GM21825 (cell line): ENCODE results near the gene PRIM1.
A peak's percentile ranks its signal among the peaks of the same experiment; 100 is the strongest.
"Not testable (repeated sequence)": the region's sequence is repeated elsewhere in the genome, so short reads cannot be mapped to it uniquely, and the experiment has no call there.

Experiments used
- ATAC-seq: cut with Tn5 transposase; IDR thresholded peaks from one replicate; pipeline ENCODE4 v1.9.1; 2021; ENCODE audit warnings: mild to moderate bottlenecking, moderate library complexity; ENCODE audit not compliant: unreplicated experiment

Gene PRIM1

DNA sequence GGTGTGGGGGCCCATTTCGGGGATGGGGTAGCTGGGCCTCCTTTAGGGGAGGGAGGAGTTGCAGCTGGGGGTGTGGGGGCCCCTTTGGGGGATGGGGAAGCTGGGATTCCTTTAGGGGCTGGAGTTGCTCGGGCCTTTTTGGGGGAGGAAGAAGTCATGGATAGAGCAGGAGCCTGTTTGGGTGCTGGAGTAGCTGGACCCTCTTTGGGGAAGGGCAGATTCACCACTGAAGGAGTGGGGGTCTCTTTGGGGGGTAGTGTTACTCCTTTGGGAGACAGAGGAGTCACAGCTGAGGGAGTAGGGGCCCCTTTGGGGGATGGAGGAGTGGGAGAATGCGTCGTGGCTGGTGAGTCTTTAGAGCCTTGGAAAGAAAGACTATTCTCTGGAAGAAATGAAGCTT lies 33.5 kb downstream of the PRIM1 start:
- ATAC-seq, result no peak

- ATAC-seq, result no peak
Measured at GRCh38 chr12:56718149-56718548, 34.0 kb downstream of the PRIM1 start.

GRCh38 chr12:56716933-56717880 lies 34.9 kb downstream of the PRIM1 start:
- no peak for ATAC-seq

- no peak for ATAC-seq
Measured at GRCh38 chr12:56716458-56716857, 35.7 kb downstream of the PRIM1 start.

GRCh38 chr12:56715798-56716197 lies 36.3 kb downstream of the PRIM1 start:
- ATAC-seq, result no peak

GRCh38 chr12:56714431-56714929 lies 37.6 kb downstream of the PRIM1 start:
- no peak for ATAC-seq

GRCh38 chr12:56713345-56713744 lies 38.8 kb downstream of the PRIM1 start:
- no peak for ATAC-seq

DNA sequence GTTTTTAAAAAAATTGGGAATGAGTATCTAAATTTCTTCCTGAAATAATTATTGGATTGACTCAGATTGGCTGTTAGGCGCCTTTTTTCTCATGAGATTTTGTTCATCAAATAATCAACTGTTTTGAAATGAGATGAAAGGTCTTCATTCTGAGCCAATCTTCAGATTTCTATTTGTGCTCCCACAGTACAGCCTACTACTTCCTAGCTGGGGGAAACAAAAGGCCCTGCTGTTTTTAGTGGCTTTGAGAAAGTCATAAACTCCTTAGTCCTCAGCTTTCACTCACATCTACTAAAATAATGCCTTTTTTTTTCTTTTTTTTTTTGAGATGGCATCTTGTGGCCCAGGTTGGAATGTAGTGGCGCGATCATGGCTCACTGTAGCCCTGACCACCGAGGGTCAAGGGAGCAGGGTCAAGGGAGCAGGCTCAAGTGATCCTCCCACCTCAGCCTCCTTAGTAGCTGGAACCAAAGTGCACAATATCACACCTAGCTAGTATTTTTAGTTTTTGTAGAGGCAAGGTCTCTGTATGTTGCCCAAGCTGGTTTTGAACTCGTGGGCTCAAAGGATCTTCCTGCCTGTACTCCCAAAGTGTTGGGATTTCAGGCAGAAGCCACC lies 42.3 kb downstream of the PRIM1 start:
- ATAC-seq, result no peak

GRCh38 chr12:56704522-56704921 lies 47.6 kb downstream of the PRIM1 start:
- ATAC-seq, result not testable (repeated sequence)

DNA sequence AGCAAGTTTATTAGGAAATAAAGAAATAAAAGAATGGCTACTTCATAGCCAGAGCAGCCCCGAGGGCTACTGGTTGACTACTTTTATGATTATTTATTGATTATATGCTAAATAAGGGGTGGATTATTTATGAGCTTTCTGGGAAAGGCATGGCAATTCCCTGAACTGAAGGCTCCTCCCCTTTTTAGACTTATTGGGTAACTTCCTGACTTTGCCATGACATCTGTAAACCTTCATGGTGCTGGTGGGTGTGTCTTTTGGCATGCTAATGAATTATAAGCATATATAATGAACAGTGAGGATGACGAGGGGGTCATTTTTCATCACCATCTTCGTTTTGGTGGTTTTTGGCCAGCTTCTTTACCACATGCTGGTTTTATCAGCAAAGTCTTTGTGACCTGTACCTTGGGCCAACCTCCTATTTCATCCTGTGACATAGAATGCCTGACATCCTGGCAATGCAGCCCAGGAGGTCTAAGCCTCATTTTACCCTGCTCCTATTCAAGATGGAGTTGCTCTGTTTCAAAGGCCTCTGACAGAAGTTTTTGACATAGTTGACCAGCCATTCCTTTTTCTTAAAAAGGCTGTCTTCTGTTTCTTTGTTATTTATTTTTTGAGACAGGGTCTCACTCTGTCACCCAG lies 53.0 kb downstream of the PRIM1 start:
- ATAC-seq, result no peak

GRCh38 chr12:56695327-56696101 lies 56.6 kb downstream of the PRIM1 start:
- no peak for ATAC-seq

DNA sequence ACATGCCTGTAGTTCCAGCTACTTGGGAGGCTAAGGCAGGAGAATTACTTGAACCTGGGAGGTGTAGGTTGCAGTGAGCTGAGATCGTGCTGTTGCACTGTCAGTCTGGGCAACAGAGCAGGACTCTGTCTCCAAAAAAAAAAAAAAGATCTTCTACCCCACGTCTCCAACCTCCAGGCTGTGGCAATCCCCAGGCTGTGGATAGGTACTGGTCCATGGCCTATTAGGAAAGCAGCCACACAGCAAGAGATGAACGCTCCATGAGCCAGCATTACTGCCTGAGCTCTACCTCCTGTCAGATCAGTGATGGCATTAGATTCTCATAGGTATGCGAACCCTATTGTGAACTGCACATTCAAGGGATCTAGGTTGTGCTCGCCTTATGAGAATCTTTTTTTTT lies 58.0 kb downstream of the PRIM1 start:
- no peak for ATAC-seq

GRCh38 chr12:56688846-56689109 lies 63.3 kb downstream of the PRIM1 start:
- peak; percentile 0 for ATAC-seq

DNA sequence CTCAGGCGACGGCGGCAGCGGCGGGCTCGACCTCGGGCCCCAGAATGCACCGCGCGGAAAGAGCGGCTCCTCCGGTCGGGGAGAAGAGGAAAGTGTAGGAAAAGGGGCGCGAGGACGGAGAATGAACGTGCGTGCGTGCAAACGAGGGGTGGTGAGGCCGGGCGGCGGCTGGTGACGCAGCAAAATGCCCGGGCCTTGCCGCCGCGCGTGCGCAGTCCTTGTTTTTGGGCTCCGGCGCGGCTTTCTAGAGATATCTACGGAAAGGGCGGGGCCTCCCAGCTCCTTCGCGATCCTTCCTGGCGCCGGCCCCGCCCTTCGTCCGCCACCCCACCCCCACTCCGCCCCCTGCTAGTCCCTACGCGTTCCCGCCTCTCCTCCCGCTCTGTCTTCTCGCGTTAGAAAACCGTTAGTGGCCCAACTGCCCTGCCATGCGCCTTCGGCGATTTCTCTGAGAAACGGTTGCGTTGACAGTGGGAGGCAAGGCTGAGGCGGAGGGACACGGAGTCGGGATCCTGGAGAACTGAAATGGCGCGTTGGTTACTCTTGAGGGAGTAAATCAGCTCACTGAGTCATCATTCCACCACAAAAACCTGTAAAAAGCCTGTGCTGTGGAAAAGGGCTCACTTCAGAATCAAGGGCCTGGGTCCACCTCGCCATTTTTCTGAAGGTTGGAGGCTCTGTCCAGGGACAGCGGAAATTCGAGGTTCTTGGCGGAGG lies 63.8 kb downstream of the PRIM1 start, which contains the start of gene PTGES3:
PTGES3 (minus strand) TSS at position 156 of the 717 bp plus-strand sequence. CDS start 285 bp downstream, outside the sequence.
- peak; percentile 57 for ATAC-seq

DNA sequence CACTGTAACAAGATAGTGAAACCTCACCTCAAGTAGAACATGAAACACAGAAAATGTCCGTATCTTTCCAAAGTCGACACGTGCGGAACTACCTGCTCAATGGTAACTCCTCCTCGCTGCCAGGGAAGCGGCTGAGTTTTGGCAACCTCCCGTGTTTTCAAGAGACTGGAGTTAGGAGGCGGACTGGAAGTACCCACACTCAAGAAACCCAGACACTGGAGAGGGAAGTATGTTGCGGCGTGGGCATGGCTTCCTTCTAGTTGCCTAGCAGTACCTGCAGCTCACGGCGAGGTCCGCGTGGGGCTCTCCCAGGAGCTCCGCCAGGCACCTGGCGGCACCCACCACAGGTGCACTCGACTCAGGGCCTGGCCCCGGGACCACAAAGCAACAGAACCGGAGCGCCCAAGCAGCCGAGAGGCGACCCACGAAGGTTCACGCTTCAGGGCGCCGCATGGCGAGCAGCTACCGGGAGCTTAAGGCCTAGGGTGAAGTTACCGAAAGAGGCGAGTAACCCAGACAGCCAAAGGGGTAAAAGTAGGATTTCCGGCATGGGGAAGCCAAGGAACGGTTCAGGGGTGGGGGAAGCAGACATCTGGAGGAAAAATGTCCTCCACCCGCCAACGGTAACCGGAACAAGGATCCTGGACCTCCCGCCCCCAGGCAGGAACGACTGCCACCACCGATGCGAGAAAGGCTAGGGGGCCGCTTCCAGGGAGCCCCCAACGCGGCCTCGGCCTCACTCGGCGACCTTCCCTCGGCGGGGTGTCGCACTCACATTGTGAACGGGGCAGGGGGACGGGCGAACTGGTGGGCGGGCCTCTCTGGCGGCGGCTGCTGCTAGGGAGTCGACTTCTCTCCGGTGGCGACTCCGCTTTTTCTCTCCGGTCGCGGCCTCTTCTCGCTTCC lies 64.6 kb downstream of the PRIM1 start:
- peak; percentile 16 for ATAC-seq

- no peak for ATAC-seq
Measured at GRCh38 chr12:56684745-56685359, 67.3 kb downstream of the PRIM1 start.

DNA sequence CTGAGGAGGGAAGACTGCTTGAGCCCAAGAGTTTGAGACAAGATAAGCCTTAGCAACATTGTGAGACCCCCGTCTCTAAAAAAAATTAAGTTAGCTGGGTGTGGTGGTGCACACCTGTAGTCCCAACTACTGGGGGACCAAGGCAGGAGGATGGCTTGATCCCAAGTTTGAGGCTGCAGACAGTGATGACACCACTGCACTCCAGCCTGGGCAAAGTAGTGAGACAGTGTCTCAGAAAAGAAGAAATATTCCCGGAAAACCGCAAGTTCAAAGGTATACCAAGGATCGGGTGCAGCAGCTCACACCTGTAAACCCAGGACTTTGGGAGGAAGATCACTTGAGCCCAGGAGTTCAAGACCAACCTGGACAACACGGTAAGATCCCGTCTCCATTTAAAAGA lies 69.8 kb downstream of the PRIM1 start:
- no peak for ATAC-seq
